Type B pancreatic cell (in vitro differentiated cells): Measurements from ENCODE around the gene PLEKHS1. TPM values are rescaled to one million over a fixed set of nuclear protein-coding genes. Genes with fewer than 3 reads are reported as not detected.

Experiments
- microRNA-seq: library from miRNA; unstranded; fragments of <30 nt; microRNA quantifications from one replicate; pipeline ENCODE4, GENCODE V29; 2020
- total RNA-seq: library from RNA; stranded (reverse); gene quantifications from 2 replicates; pipeline ENCODE4 v1.2.1, GENCODE V29; 2021; ENCODE audit warnings: low replicate concordance

Gene PLEKHS1
- total RNA-seq, 1 donor from 2014 or later, result 0.12 TPM

Small RNA genes within 50 kb of the gene (microRNA-seq; reads per million reads assigned to microRNA genes)
- gene MIR4483, result not detected

Other genes with a start within 250 kb of the PLEKHS1 start
- gene HABP2, start 198.6 kb upstream of the PLEKHS1 start, total RNA-seq, result 7.5 and 20.5 TPM in 2 replicates
- 0.05 TPM in 1 of 2 replicates, not detected in the other for gene NRAP, start 87.6 kb upstream of the PLEKHS1 start, total RNA-seq
- 27.5 and 37.8 TPM in 2 replicates for gene CASP7, start 71.8 kb upstream of the PLEKHS1 start, total RNA-seq
- gene DCLRE1A, start 102.4 kb downstream of the PLEKHS1 start, total RNA-seq, result 7.3 and 9.2 TPM in 2 replicates
- gene NHLRC2, start 103.0 kb downstream of the PLEKHS1 start, total RNA-seq, result 25.4 and 42.2 TPM in 2 replicates